H1 (cell line): ENCODE measurements around the gene TRHDE. TPM values are rescaled to one million over a fixed set of nuclear protein-coding genes. Genes with fewer than 3 reads are reported as not detected.

Experiments
- ATF3 ChIP-seq: IDR thresholded peaks from 2 replicates; pipeline ENCODE4 v1.6.1; 2011; ENCODE audit warnings: low read depth, mild to moderate bottlenecking, low read length; ENCODE audit not compliant: insufficient read depth
- EGR1 ChIP-seq: IDR thresholded peaks from 2 replicates; pipeline ENCODE4 v1.6.1; 2011; ENCODE audit warnings: low read depth, low read length, borderline replicate concordance
- JUN ChIP-seq: IDR thresholded peaks from 2 replicates; pipeline ENCODE4 v1.6.1; 2011; ENCODE audit warnings: low read depth, mild to moderate bottlenecking, improper control_type of control experiment, low read length
- SRF ChIP-seq: IDR thresholded peaks from 2 replicates; pipeline ENCODE4 v1.6.1; 2011; ENCODE audit warnings: mild to moderate bottlenecking, low read depth, low read length, moderate library complexity
- TBP ChIP-seq: IDR thresholded peaks from 2 replicates; pipeline ENCODE4 v1.6.1; 2011; ENCODE audit warnings: low read depth, low read length, improper control_type of control experiment
- TEAD4 ChIP-seq: IDR thresholded peaks from 2 replicates; pipeline ENCODE4 v1.6.1; 2012; ENCODE audit warnings: low read depth, low read length, inconsistent platforms, mixed read lengths
- polyA plus RNA-seq, 7 experiments: library from polyadenylated mRNA; depleted of rRNA in 3 of 7; stranded (reverse) in 5 of 7; unstranded in 2 of 7; fragments of >200 nt in 5 of 7; fragments of 200-250 nt in 2 of 7; gene quantifications; 1 replicate in 5 of 7; 2 replicates in 1 of 7; 4 replicates in 1 of 7; pipeline versions ENCODE4 v1.2.1 to v1.2.3, GENCODE V29; 2011 to 2013; ENCODE audit warnings: missing spikeins in 2 of 7, mixed read lengths in 2 of 7
- total RNA-seq: library from RNA; stranded (reverse); fragmentation: NEBNext Ultra II Directional; extraction: Animal tissue kit (Norgen Biotek cat#: 25700); gene quantifications from 2 replicates; pipeline ENCODE4 v1.2.1, GENCODE V29; 2021

Gene TRHDE
- total and polyA plus RNA-seq, 2 of the 8 experiments (the other 6 are each of a cell fraction or from before 2014, with no cell fraction given): 1.3 to 5.0 TPM

DNA sequence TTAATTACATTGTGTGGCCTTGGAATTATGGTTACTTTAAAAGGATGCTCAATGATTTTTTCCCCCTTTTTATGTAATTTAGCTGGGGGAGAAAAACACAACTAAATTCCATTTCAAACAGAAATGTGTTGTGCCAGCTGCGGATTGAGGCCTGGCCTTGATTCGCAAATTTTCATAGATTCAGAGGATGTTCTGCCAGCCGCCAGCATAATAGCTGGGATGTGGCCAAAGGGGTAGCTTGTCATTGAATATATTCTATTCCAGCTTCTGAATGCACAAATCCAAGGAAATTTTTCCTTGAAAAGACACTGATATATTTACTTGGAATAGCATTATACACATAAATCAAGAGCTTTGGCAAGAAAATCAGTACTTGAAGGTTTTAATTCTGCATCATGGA is 43.7 kb downstream of the TRHDE start (continued):
- no peak for TF ChIP-seq ATF3
- no peak for TF ChIP-seq TBP
- no peak for TF ChIP-seq SRF
- TF ChIP-seq TEAD4: no peak
- TF ChIP-seq JUN: no peak
- TF ChIP-seq EGR1: no peak
